ENCODE measurements around the gene PHACTR2. TPM values are rescaled to one million over a fixed set of nuclear protein-coding genes. Genes with fewer than 3 reads are reported as not detected.
"Not testable (repeated sequence)": the region's sequence is repeated elsewhere in the genome, so short reads cannot be mapped to it uniquely, and the experiment has no call there.

PHACTR2 gene
- total RNA-seq, 4 donors from 2014 or later, result 71.0 to 127 (median 82.7) TPM

DNA sequence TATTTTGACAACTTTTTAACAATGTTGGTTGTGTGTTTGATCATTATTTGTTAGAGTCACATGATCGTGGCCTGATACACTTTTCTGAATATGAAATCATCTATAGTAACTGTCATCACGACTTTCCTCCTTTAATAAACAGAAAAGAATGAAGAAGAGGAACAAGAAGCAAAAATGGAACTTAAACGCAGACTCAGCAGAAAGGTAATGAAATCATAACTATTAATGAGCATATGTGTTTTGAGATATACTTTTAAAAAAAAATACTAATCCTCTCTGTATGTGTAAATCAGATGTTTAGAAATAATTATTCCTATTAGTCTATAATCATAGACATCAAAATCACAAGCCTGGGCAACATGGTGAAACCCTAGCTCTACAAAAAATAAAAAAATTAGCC, 105.3 kb downstream of the PHACTR2 start:
- TF ChIP-seq EP300 (IDR thresholded peaks at IDR 0.05) (no peak), POLR2AphosphoS5 (IDR thresholded peaks at IDR 0.05) (no peak), POLR2A (IDR thresholded peaks at IDR 0.05; ENCODE audit: low read depth) (no peak)
- TF ChIP-seq, protein P1, sequence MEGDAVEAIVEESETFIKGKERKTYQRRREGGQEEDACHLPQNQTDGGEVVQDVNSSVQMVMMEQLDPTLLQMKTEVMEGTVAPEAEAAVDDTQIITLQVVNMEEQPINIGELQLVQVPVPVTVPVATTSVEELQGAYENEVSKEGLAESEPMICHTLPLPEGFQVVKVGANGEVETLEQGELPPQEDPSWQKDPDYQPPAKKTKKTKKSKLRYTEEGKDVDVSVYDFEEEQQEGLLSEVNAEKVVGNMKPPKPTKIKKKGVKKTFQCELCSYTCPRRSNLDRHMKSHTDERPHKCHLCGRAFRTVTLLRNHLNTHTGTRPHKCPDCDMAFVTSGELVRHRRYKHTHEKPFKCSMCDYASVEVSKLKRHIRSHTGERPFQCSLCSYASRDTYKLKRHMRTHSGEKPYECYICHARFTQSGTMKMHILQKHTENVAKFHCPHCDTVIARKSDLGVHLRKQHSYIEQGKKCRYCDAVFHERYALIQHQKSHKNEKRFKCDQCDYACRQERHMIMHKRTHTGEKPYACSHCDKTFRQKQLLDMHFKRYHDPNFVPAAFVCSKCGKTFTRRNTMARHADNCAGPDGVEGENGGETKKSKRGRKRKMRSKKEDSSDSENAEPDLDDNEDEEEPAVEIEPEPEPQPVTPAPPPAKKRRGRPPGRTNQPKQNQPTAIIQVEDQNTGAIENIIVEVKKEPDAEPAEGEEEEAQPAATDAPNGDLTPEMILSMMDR (IDR thresholded peaks at IDR 0.05), result no peak
- intact Hi-C loops (cut with DNase I), result no loop called here

DNA sequence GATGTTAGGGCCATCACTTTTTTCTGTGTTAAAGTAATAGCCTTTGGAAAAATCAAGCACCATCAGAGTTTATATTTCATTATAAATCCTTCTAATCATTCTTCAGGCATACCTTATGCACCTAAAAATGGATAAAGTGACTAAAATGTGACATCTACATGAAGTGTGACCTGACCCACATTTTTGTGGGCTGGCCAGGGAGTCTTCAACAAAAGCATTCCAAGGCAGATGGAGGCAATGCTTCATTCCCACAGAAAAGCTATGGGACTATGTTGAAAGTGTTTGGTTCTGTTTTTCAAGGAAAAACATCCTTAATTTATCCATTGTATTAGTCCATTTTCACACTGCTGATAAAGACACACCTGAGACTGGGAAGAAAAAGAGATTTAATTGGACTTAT, 106.6 kb downstream of the PHACTR2 start:
- H3K36me3 ChIP-seq, result peaks cover 9 to 70% (median 32%) of the 10 kb centered on the region in 4 donors
- TF ChIP-seq, protein P1 (IDR thresholded peaks at IDR 0.05), result no peak
- no peak for TF ChIP-seq EP300 (IDR thresholded peaks at IDR 0.05)
- no peak for TF ChIP-seq POLR2A (IDR thresholded peaks at IDR 0.05; ENCODE audit: low read depth)
- TF ChIP-seq POLR2AphosphoS5 (IDR thresholded peaks at IDR 0.05), result no peak
- no peaks in the 10 kb centered on the region for H3K27me3 ChIP-seq
- intact Hi-C loops (cut with DNase I), result no loop called here
- peaks cover 0 to 20% (median 8%) of the 10 kb centered on the region in 4 donors for H3K4me1 ChIP-seq
- H3K27ac ChIP-seq (replicated peaks in 1 of 4), result no peak overlapping the region
- no peak overlapping the region for H3K4me3 ChIP-seq
- peaks cover 0 to 13% (median 9%) of the 10 kb centered on the region in 4 donors for H3K9me3 ChIP-seq
- no peak for DNase-seq (ENCODE audit: extremely low spot score)

More for the DNA sequence above, 105.3 kb downstream of the PHACTR2 start:
- H3K27me3 ChIP-seq, result no peaks in the 10 kb centered on the region
- H3K9me3 ChIP-seq, result peaks cover 0 to 13% (median 9%) of the 10 kb centered on the region in 4 donors
- peaks cover 3 to 20% (median 8%) of the 10 kb centered on the region in 4 donors for H3K4me1 ChIP-seq
- 65% methylated on average over 3 of the region's 3 CpGs for WGBS
- H3K4me3 ChIP-seq, result no peak overlapping the region
- H3K36me3 ChIP-seq, result peaks cover 0 to 63% (median 22%) of the 10 kb centered on the region in 4 donors
- no peak for DNase-seq (ENCODE audit: extremely low spot score)
- H3K27ac ChIP-seq (replicated peaks in 1 of 4), result peak overlapping the region in 1 of 4 donors; percentile 26

DNA sequence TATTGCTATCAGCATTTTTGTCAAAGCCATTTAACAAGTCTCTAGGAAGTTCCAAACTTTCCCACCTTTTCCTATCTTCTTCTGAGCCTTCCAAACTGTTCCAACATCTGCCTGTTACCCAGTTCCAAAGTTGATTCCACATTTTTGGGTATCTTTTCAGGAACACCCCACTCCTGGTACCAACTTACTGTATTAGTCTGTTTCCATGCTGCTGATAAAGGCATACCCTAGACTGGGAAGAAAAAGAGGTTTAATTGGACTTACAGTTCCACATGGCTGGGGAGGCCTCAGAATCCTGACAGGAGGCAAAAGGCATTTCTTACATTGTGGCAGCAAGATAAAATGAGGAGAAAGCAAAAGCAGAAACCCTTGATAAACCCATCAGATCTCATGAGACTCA, 108.6 kb downstream of the PHACTR2 start:
- H3K9me3 ChIP-seq, result peaks cover 0 to 13% (median 9%) of the 10 kb centered on the region in 4 donors
- DNase-seq (ENCODE audit: extremely low spot score); H3K4me3 ChIP-seq; intact Hi-C loops (cut with DNase I); H3K27me3 ChIP-seq; H3K27ac ChIP-seq (replicated peaks in 1 of 4): not testable (repeated sequence)
- peaks cover 0 to 20% (median 8%) of the 10 kb centered on the region in 4 donors for H3K4me1 ChIP-seq
- peaks cover 9 to 76% (median 41%) of the 10 kb centered on the region in 4 donors for H3K36me3 ChIP-seq

DNA sequence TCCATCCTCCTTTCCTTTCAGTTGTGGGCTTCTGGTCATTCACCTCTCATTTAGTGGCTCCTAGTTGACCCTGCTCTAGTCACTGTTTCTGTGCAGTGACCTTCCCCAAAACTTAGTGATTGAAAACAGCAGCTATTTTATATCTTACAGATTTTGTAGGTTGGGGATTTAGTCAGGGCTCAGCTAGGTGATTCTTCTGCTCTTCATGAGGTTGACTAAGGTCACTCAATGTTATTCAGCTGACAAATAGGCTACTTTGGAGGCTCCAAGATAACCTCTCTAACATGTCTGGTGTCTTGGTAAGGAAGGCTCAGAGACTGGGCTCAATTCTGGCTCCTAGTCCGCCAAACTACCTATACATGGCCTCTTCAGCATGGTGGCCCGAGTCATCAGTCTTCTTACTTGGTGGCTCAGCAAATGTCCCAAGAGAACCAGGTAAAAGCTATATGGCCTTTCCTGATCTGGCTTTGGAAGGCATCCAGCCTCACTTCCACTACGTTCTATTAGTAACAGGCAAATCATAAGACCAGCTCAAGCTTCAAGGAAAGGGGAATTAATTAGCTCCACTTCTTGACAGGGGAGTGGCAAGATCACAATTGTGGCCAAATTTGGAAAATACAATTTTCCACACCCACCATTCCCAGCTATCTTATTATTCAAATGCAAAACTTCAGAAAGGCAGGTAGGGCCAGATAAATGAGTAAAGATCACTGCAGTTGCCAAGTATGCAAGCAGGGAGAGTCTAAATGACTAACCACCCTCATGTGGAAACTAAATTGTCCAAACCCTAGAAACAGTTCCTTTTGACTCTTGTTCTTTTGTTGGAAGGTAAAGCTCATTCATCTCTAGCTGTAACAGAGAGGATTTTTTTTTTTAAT, 114.9 kb downstream of the PHACTR2 start:
- H3K27ac ChIP-seq (replicated peaks in 1 of 4), result no peak overlapping the region
- DNase-seq (ENCODE audit: extremely low spot score), result no peak
- intact Hi-C loops (cut with DNase I), result no loop called here
- no peak overlapping the region for H3K4me3 ChIP-seq
- no peaks in the 10 kb centered on the region for H3K4me1 ChIP-seq
- H3K36me3 ChIP-seq, result peaks cover 17 to 61% (median 29%) of the 10 kb centered on the region in 4 donors
- no peaks in the 10 kb centered on the region for H3K27me3 ChIP-seq
- H3K9me3 ChIP-seq, result peaks cover 0 to 5% (median 2%) of the 10 kb centered on the region in 4 donors
- WGBS, result 69% methylated on average over 3 of the region's 3 CpGs
- TF ChIP-seq POLR2AphosphoS5 (IDR thresholded peaks at IDR 0.05), result no peak
- no peak for TF ChIP-seq POLR2A (IDR thresholded peaks at IDR 0.05; ENCODE audit: low read depth)
- TF ChIP-seq, protein P1 (IDR thresholded peaks at IDR 0.05), result no peak
- TF ChIP-seq EP300 (IDR thresholded peaks at IDR 0.05), result no peak

DNA sequence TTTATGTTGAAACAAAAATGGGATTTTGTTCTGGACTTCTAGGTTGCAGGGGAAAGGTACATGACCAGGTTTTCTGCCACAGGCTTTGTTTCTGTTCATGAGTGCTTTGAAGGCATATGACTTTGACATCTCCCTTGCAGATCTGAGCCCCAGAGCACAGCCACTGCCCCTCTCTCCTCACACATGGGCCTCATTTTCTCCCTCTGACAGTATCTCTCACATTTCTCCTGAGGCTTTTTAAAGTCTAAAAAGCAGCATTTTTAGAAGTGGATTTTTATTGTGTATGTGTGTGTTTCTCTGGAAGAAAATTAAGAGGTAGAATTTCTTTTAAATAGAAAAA, 115.5 kb downstream of the PHACTR2 start:
- intact Hi-C loops (cut with DNase I), result no loop called here
- H3K4me1 ChIP-seq, result no peaks in the 10 kb centered on the region
- H3K27ac ChIP-seq (replicated peaks in 1 of 4), result no peak overlapping the region
- H3K9me3 ChIP-seq, result peaks cover 0 to 5% (median 2%) of the 10 kb centered on the region in 4 donors
- TF ChIP-seq POLR2AphosphoS5 (IDR thresholded peaks at IDR 0.05) (no peak), POLR2A (IDR thresholded peaks at IDR 0.05; ENCODE audit: low read depth) (no peak), EP300 (IDR thresholded peaks at IDR 0.05) (no peak)
- TF ChIP-seq, protein P1 (IDR thresholded peaks at IDR 0.05), result no peak
- peaks cover 17 to 58% (median 27%) of the 10 kb centered on the region in 4 donors for H3K36me3 ChIP-seq
- H3K27me3 ChIP-seq, result no peaks in the 10 kb centered on the region
- no peak overlapping the region for H3K4me3 ChIP-seq
- DNase-seq (ENCODE audit: extremely low spot score), result no peak

DNA sequence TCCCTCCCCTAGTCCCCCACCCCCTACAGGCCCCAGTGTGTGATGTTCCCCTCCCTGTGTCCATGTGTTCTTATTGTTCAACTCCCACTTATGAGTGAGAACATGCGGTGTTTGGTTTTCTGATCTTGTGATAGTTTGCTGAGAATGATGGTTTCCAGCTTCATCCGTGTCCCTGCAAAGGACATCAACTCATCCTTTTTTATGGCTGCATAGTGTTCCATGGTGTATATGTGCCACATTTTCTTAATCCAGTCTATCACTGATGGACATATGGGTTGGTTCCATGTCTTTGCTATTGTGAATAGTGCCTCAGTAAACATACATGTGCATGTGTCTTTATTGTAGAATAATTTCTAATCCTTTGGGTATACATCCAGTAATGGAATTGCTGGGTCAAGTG, 118.8 kb downstream of the PHACTR2 start:
- DNase-seq (ENCODE audit: extremely low spot score); H3K27ac ChIP-seq (replicated peaks in 1 of 4); H3K4me3 ChIP-seq; intact Hi-C loops (cut with DNase I); H3K4me1 ChIP-seq; H3K27me3 ChIP-seq: not testable (repeated sequence)
- Histone ChIP-seq H3K36me3 (peaks cover 0 to 33% (median 9%) of the 10 kb centered on the region in 4 donors), H3K9me3 (peaks cover 0 to 12% (median 6%) of the 10 kb centered on the region in 4 donors)
- WGBS, result 100% methylated on average over 2 of the region's 2 CpGs

DNA sequence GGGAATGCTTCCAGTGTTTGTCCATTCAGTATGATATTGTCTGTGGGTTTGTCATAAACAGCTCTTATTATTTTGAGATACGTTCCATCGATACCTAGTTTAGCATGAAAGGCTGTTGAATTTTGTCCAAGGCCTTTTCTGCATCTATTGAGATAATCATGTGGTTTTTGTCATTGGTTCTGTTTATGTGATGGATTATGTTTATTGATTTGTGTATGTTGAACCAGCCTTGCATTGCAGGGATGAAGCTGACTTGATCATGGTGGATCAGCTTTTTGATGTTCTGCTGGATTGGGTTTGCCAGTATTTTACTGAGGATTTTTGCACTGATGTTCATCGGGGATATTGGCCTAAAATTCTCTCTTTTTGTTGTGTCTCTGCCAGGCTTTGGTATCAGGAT, 120.7 kb downstream of the PHACTR2 start:
- H3K4me3 ChIP-seq; H3K27ac ChIP-seq (replicated peaks in 1 of 4); intact Hi-C loops (cut with DNase I); DNase-seq (ENCODE audit: extremely low spot score); H3K27me3 ChIP-seq; H3K4me1 ChIP-seq; H3K9me3 ChIP-seq: not testable (repeated sequence)
- peaks cover 0 to 14% (median 7%) of the 10 kb centered on the region in 4 donors for H3K36me3 ChIP-seq
- 98% methylated on average over 3 of the region's 3 CpGs for WGBS

All from esophagus muscularis mucosa (tissue), 4 donors.